TTC549 (cell line): ENCODE results near the gene ARPC5L.
"Not testable (repeated sequence)": the region's sequence is repeated elsewhere in the genome, so short reads cannot be mapped to it uniquely, and the experiment has no call there.

Source experiments
- FAIRE-seq: peaks from 2 replicates; lab custom pipeline; 2012; peaks lifted over from hg19 to GRCh38; lab: Jason Lieb, UNC

The ARPC5L gene

GRCh38 chr9:124894035-124894740 is 32.3 kb downstream of the ARPC5L start:
- no peak for FAIRE-seq

GRCh38 chr9:124894741-124895170 is 32.8 kb downstream of the ARPC5L start:
- FAIRE-seq = no peak

GRCh38 chr9:124897570-124898460 is 35.9 kb downstream of the ARPC5L start:
- no peak for FAIRE-seq

GRCh38 chr9:124899845-124900244 is 37.9 kb downstream of the ARPC5L start:
- FAIRE-seq = no peak

- no peak for FAIRE-seq
Measured at GRCh38 chr9:124906966-124907365, 45.0 kb downstream of the ARPC5L start.

GRCh38 chr9:124908098-124908497 is 46.2 kb downstream of the ARPC5L start:
- no peak for FAIRE-seq

GRCh38 chr9:124911766-124912165 is 49.8 kb downstream of the ARPC5L start:
- FAIRE-seq = no peak

GRCh38 chr9:124913378-124913777 is 51.4 kb downstream of the ARPC5L start:
- no peak for FAIRE-seq

- FAIRE-seq = no peak
Measured at GRCh38 chr9:124914753-124915405, 52.9 kb downstream of the ARPC5L start.

- FAIRE-seq = not testable (repeated sequence)
Measured at GRCh38 chr9:124920394-124920793, 58.5 kb downstream of the ARPC5L start.
